HG03095 (cell line): Measurements from ENCODE around the gene RAB29.
A peak's percentile ranks its signal among the peaks of the same experiment; 100 is the strongest.

ENCODE experiments used
- ATAC-seq: cut with Tn5 transposase; IDR thresholded peaks from one replicate; pipeline ENCODE4 v1.9.1; 2021; ENCODE audit warnings: moderate library complexity; ENCODE audit not compliant: unreplicated experiment

Gene RAB29

GRCh38 chr1:205766570-205766969, 8.7 kb downstream of the RAB29 start:
- no peak for ATAC-seq

- no peak for ATAC-seq
Measured at GRCh38 chr1:205766038-205766437, 9.2 kb downstream of the RAB29 start.

DNA sequence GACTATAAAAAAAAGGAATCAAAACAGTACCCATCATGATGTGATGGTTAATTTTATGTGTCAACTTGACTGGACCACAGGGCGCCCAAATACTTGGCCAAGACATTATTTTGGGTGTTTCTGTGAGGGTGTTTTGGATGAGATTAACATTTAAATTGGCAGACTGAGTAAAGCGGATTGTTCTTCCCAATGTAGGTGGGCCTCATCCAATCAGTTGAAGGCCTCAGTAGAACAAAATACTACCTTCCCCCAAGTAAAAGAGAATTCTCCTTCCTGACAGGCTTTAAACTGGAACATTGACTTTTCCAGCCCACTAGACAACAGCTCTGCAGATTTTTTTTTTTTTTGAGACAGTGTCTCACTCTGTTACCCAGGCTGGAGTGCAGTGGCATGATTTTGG, 10.7 kb downstream of the RAB29 start:
- no peak for ATAC-seq

DNA sequence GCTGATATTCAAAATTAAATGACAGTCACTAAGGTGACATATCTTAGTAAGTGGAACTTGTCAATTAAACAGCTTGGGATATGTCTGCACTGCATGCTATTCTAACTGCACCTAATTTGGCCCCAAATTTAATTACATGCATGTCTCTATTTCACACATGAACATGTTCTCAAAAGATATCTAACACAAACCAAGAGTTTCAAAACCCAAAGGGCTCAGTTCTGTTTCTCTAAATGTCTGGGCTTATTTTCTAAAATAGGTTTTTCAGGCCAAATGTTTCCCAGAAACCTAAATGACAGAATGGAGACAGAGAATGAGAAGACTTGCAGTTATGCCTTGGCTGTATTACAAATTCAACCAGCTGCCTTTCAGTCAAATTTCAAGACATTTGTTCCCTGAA, 11.3 kb downstream of the RAB29 start:
- ATAC-seq, result no peak

DNA sequence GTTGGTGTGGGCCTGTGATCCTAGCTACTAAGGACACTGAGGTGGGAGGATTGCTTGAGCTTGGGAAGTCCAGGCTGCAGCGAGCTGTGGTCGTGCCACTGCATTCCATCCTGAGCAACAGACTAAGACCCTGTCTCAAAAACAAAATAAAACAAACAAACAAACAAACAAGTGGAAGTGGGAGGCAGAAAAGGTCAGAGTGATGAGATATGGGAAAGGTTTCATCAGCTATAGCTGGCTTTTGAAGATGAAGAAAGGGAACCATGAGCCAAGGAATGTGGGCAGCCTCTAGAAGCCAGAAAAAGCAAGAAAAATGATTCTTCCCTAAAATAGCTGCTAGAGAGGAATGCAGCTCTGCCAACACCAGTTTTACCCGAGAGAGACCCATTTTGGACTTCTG, 14.7 kb downstream of the RAB29 start:
- no peak for ATAC-seq

DNA sequence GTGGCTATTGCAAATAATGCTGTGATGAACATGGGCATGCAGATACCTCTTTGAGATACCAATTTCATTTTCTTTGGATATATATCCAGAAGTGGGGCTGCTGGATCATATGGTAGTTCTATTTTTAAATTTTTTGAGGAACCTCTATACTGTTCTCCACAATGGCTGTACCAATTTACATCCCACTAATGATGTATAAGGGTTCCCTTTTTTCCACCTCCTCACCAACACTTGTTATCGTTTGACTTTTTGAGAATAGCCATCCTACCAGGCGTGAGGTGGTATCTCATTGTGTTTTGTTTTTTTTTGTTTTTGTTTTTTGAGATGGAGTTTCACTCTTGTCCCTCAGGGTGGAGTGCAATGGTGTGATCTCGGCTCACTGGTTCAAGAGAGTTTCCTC, 18.7 kb downstream of the RAB29 start:
- ATAC-seq, result no peak

- ATAC-seq, result no peak
Measured at GRCh38 chr1:205754857-205755256, 20.4 kb downstream of the RAB29 start.

DNA sequence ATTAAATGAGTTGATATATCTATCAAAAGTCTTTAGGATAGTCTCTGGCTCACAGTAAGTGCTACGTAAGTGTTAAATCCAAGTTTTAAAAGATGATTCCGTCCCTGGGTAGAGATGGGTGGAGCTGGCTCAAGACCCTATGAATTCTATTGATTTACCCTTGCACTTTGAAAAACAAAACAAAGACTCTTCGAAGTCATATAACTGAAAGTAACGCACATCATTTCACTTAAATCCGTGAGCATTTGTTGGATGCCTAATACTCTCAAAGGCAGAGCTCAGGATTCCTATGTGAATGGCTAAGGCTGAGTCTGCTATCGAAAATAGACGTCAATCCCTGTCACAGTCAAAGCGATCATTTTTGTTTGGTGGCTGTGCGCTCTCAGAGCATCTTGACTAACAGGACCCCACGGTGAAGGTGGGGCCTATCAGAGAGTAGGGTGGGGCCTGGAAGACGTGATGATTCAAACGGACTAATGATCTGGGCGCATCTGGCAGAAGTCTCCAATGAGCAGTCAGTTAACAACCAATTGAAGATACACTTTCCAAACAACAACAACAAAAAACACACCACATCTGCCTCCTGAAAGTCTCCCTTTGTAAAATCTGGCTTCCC, 24.1 kb downstream of the RAB29 start:
- no peak for ATAC-seq

- ATAC-seq, result peak; percentile 78
Measured at GRCh38 chr1:205750138-205751035, 24.9 kb downstream of the RAB29 start, which contains the start of gene NUCKS1. TSS of gene NUCKS1 (minus strand) at chr1:205750182. CDS start at chr1:205749973, 209 bp downstream.

DNA sequence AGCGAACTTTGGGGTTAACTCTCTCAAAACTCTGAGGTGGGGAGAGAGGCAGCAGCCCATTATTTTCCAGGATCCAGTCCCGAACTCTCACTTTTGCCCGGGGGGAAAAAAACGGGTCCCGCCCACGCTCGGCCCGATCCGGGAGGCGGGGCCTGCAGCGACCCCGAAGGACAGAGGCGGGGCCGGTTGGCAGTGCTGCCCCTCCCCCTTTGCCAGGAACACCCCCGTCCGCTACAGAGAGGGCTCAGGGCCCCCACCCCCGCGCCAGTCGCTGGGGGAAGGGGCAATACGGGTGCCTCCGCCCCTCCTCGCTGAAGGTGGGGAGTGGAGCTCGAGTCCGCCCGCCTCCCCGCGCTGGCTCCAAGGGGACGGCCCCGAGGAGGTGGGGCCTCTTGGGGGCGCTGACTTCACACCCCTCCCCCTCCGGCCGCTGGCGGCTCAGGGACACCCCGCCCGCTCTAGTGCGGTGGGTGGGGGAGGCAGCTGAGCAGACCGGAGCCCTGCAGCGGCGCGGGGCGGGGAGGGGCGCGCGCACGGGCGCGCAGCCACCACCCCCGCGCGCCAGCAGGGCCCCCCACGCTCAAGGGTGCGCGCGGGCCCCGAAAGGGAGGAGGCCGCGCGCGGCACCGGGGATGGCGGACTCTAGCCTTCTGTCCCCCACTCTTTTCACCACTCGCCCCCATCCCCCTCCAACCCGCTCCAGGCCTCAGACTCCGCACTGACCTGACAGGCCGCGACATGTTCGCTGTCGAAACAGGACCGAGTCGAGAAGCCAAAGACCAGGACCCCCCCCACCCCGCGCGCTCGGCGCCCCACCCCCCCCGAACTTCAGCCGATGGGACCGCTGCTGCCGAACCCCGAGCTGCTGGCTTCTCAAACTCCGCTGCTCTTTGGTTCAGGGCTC, 25.8 kb downstream of the RAB29 start:
- peak; percentile 75 for ATAC-seq

DNA sequence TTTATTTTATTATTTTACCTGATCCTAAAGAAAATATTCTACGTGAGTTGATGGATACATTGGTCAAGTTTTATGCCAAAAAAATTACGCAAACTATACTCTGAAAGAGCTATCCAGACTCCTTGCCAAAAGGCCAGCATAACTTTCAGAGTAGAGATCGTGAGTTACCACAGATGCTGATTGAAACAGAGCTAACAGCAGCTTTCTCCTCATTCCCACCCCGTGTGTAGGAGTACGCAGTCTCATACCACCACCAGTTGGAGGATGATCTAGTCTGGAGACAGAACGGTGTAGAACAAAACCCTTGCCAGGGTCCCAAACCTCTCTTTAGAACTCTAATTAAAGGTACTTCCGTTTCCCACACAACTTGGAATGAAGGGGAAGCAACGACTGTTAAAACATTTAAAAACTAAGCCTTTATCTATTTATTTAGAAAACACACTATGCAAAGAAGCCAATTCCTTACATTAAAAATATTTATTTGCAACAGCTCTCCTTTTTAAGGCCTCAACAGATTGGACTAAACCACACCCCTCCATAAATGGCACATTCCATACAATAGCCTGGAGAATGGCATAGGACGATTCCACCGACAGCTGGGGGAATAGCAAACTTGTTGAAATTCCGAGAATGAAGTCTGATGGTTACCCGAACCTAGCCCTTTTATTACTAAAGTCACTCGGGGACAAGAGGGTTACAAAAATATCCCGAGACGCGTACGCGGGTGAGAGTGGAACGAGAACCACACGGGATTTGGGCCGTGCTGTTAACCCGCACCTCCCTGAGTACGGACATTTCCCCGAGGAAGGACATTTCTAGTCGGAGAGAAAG, 26.7 kb downstream of the RAB29 start:
- peak; percentile 24 for ATAC-seq

DNA sequence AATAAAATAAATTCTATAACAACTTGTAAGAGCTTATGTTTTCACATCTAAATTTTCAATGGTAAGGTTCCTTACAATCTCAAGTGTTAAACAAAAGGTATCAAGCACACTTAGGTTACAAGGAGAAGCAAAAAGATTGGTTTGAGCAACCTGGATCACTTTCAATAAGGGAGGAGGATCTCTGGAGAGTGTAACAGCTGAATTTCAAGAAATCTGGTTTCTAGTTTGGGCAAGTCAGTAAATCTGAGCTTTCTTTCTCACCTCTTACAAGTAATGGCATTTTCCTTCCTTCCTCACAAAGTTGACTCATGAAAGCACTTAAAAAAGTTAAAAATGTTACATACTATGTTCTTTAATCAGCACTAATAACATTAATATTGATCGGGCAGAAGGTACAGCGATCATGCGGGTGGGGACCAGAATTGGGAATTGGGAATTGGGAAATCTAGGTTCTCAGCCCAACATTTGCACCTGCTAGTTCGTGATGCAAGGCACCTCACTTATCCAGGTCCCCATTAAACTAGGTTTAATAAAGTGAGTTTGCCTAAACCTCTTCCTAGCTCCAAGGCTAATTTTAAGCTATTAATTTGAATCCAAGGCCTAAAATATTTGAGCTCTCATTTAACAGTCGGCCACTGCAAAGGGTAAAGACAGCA, 28.4 kb downstream of the RAB29 start:
- no peak for ATAC-seq

GRCh38 chr1:205744403-205744802, 30.9 kb downstream of the RAB29 start:
- ATAC-seq, result no peak

GRCh38 chr1:205743977-205744376, 31.3 kb downstream of the RAB29 start:
- no peak for ATAC-seq

GRCh38 chr1:205741681-205742080, 33.6 kb downstream of the RAB29 start:
- no peak for ATAC-seq

- ATAC-seq, result no peak
Measured at GRCh38 chr1:205739348-205740160, 35.7 kb downstream of the RAB29 start.

DNA sequence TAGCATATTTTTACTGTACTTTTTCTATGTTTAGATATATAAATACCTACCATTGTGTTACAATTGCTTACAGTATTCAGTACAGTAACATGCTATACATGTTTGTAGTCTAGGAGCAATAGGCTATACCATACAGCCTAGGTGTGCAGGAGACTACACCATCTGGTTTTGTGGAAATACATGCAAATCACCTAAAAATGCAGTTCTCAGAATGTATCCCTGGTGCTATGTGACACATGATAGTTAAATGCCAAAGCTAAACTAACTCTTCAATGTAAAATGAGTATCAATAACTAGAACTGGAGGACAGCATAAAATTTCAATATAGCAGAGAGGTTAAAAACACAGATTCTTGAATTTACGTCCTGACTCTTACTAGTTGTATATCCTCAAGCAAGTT, 40.1 kb downstream of the RAB29 start:
- no peak for ATAC-seq

DNA sequence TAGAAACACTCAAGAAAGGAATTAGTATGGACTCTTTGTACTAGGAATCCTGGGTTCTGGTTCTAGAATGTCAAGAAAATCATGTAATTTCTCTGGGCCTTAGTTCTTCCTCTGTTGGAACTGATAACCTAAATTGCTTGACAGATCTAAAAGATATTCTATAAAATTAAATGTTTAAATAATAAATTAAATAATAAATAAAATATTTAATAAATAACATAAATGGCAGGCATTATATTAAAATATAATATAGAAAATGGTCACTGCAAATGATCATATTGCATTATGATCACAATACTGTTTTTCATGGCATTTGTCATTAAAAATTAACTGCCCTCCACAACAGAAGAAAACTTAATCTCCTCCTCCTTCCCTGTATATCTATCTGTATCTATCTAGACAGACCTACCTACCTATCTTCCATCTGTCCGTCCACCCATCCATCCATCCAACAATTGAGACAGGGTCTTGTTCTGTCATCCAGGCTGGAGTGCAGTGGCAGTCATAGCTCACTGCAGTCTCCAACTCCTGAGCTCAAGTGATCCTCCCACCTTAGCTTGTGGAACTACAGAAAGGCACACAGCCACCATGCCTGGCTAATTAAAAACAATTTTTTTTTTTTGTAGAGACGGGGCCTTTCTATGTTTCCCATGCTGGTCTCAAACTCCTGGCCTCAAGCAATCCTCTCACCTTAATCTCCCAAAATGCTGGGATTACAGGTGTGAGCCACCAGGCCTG, 41.7 kb downstream of the RAB29 start:
- ATAC-seq, result no peak
